HG02588 (cell line): ENCODE results near the gene NFIX.

ENCODE experiments used
- ATAC-seq: cut with Tn5 transposase; IDR thresholded peaks from one replicate; pipeline ENCODE4 v1.9.1; 2021; ENCODE audit warnings: mild to moderate bottlenecking, moderate library complexity; ENCODE audit not compliant: unreplicated experiment

The NFIX gene

DNA sequence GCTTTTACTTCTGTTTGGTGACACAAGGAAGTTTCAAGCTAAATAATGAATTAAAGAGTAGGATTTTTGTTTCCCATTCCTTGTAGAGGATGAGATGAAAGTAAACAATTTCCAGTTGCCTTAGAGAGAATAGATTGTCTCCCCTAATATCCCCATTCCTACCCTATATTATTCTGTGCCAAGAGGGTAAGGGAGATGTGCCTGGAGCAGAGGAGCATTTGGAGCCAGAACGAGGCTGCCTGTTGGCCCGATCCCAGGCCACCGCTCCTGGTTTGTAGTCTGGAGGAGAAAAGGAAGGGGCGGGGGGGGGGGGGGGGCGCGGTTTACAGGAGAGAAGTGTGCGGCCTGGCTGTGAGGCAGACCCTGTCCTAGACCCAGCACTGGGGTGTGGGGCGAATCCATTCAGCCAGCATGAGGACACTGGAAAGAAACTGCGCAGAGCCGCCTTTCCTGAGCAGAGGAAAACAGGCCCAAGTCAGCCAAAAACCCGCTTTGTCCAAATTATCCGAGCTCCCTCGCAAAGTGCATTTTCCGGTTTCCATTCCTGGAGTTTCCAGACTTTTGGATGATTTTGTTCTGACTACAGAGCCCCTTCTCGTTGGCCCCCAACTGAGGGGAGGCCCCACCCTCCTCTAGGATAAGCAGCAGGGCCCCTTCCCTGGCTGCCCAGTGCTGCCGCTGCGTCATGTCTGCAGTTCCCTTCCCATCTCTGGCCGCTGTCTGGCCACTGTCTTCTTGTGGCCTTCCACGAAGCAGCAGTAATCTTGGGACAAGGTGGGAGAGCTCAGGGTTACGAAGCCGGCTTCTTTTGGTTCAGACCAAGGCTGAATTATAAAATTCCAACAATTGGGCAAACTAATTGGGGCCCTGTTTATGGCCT, 23.0 kb downstream of the NFIX start:
- no peak for ATAC-seq

DNA sequence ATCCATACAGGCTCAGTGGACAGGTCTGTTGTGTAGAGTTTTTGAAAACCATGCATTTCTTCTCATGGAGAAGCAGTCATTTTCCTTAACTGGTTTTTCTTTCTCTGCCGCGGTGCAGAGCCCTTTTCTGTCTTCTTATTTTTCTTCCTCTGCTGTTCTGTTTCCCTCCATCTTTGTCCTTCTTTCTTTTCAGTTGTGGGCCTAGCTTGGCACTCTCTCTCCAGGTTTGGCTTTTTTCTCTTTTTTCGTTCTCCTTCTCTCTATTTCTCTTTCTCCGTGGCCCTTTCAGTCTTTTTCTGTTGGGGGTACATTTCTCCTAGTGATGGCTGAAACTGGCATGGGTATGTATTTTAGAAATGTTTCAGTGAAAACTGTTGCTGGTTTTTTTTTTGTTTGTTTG, 24.1 kb downstream of the NFIX start:
- no peak for ATAC-seq

DNA sequence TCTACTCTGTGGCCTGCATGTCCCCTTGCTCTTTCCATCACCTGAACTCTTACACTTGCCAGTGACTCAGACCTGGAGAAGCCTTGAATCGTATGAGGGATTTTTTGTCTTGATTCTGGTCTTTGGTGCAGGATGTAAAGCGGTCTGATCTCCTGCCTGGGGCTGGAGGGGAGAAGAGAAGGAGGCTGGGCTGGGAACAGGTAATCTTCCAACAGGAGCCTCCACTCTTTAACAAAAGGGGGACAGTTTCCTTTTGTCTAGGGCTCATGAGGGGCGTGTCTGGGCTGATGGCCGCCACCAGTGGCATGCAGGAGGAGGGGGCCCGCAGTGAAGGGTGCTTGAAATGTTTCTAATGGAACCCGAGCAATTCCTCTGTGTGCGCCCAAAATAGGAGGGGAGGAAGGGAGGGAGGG, 24.7 kb downstream of the NFIX start:
- no peak for ATAC-seq

DNA sequence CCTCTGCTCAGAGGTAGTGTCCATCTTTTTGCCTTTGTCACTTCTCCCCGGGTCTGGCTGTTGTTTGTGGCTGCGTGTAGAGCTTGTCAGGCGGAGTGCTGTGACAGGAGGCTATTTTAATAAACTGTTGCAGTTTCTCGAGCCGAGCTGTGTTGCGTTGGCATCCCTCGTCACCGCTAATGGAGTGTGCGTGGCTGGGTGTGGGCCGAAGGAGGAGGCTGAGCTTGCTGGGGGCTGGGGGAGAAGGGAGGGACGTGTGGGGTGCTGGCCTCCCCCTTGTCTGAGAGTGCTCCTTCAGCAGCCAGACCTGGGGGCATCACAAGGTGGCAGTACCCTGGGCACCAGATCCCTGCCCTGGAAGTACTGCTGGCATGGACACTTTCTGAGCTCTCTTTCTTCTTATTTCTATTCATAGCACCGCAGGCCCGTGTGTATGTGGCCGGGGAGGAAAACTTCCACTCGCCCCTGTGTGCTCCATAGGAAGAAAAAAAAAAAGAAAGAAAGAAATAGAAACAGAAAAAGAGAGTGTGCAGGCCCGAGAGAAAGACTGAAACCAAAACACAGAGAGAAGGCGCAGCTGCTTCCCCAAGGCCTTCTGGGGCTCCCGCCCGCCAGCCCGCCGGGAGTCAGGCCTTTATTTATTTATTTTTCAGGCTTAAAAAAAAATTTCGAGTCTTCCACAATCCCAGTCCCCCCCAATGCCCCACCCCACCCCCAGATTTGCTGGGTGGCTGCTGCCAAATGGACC, 27.0 kb downstream of the NFIX start:
- ATAC-seq = no peak

DNA sequence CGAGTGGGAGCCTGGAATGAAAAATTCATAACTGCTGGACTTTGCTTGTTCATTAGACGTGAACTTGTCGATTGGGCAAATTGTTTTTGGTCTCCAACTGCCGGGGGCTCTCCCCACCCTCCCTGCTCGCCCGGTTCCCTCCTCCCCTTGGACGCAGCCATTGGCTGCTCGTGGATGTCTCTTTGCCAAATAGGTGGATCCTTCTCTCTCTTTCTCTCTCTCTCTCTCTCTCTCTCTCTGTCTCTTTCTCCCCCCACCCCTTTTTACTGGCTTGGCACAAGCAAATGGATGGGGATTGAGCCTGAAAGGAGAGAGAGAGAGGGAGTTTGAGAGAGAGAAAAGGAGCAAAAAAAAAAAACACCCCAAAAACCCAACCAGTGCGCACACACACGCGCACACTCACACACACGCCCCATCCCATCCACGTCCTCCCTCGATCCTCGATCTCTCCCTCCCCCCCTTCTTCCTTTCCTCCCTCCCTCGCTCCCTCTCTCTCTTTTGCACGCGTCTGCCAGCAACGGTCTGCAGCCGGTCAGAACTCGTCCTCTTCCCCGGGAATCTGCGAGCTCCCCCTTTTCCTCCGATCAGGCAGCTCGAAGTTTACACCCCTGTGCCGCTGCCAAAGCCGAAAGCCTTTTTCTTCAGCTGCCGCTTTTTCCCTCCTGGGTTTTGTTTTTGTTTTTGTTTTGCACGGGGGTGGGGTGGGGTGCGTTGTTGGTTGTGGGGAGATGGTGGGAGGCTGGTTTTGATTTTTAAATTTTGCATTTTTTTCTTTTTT, 27.8 kb downstream of the NFIX start:
- ATAC-seq = no peak

DNA sequence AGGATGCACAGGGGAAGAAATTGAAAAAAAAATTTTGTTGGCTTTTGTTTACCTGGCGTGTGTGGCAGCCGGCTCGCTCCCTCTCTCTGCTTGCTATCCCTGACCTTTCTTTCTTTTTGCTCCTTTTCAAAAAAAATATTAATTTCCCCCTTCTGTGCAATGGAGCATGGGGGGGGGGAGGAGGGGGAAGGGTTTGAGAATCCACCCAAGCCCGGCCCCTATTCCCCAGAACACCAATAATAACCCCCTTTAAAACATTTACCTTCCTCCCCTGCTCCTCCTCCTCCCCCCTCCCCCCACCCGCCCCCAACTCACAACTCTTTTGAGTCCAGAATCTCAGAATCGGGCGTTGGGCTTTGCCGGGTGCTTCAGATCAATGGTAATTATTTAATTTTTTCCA, 28.4 kb downstream of the NFIX start:
- ATAC-seq = no peak

DNA sequence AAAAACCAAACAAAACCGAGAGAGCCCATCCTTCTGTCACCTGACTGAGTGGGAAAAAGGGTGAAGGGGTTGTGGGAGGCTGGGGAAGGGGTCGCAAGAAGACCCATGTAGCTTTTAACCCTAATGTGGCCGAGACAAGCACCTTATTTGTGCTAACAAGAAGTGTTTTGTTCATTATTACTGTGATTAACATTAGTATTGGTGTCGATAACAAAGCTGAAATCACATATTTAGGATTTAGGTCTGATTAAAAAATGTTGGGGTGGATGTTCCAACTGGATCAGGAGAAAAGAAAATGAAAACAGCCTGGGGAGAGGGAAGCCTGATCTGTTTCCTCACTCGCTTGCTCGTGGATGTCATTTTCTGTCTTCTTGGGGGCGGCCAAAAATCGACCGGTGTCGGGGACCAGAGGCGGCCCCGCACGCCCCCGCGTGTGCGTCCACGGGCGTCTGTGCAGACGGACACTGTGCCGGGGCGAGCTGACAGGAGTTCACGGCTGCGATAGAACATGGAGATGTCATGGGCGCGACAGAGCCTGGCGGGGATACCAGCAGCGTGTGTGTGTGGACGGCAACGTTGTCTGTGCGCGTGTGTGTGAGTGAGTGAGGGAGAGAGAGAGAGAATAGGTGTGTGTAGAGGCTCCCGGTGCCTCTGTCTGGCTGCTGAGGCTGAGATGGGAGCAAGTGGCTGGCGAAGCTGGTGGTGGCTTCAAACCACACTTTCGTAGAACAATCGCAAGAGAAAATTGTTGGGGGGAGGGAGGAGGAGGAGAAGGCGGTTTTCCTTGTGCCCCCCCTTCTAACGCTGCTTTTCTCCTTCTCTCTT, 29.1 kb downstream of the NFIX start:
- no peak for ATAC-seq

DNA sequence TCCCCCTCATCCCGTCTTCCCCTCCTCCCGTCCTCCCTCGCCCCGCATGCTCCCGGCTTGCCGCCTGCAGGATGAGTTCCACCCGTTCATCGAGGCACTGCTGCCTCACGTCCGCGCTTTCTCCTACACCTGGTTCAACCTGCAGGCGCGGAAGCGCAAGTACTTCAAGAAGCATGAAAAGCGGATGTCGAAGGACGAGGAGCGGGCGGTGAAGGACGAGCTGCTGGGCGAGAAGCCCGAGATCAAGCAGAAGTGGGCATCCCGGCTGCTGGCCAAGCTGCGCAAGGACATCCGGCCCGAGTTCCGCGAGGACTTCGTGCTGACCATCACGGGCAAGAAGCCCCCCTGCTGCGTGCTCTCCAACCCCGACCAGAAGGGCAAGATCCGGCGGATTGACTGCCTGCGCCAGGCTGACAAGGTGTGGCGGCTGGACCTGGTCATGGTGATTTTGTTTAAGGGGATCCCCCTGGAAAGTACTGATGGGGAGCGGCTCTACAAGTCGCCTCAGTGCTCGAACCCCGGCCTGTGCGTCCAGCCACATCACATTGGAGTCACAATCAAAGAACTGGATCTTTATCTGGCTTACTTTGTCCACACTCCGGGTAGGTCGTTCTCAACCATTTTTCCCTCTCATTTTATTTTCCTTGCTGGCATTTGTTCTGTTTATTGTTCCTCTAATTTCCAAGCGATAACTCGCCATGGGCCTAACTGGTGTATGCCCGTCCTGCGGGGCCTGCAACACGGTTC, 29.8 kb downstream of the NFIX start:
- ATAC-seq = no peak

DNA sequence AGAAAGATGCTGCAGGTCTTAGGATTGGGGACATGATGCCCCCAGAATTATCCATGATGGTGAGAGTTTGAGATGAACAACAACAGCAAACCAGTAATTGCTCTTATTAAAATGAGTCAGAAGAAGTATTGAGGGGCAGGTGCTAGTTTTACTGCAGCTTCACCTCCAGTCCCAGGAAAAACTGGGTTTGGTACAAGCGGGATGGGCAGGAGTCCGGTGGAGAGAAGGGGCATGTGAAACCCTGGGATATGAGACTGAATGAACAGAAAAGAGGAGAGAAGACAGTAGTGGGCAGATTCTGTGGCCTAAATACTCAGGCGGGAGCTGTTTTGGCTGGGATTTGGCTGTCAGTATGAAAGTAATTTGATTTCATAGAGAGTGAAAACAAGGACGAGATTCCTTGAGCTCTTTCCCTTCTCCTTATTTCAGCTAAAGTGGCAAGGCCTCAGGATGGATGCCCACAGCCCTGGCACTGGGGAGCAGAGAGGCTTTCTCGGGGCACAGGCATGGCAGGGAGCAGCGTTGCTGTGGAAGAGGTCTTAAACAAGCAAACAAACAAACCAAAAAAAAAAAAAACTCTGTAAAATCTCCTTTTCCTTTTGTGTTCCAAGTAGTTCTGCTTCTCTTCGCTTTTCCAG, 30.7 kb downstream of the NFIX start:
- ATAC-seq = no peak

DNA sequence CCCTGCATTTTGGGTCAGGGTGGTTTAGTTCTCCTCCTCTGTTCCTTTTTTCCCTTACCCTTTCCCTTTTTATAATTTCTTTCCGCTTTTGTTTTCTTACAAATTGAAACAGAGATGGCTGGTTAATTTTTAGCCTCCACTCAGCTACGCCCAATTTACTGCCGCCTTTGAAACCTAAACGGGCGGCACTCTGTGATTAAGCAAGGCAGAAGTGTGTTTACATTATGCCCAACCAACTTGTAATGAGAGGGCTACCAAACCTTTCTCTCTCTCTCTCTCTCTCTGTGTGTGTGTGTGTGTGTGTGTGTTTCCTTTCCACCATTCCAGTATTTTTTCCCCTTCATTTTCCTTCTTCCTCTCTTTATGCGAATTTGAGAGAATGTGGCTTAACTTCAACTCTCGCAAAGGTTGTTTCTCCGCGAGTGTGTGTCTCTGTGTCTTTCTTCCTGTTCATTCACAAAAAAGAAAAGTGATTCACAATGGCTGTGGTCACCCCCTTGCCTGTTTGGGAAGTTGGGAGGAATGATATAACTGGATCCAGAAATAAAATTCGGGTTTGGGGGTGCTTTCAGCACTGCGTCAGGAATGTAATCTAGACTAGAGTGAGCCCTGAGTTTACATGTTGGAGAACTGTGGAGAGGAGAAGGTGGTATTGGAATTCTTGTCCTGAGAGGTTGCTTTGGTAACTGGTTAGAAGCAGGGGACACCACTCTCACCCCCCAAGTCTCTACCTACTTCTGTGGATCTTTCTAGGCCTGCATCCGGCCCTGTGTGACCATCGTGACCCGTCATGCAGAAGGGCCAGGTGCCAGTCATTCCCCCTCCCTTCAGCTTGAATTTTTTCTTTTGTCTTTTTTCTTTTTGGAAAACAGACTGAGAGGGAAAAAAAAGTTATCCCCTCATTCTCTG, 31.4 kb downstream of the NFIX start:
- no peak for ATAC-seq

DNA sequence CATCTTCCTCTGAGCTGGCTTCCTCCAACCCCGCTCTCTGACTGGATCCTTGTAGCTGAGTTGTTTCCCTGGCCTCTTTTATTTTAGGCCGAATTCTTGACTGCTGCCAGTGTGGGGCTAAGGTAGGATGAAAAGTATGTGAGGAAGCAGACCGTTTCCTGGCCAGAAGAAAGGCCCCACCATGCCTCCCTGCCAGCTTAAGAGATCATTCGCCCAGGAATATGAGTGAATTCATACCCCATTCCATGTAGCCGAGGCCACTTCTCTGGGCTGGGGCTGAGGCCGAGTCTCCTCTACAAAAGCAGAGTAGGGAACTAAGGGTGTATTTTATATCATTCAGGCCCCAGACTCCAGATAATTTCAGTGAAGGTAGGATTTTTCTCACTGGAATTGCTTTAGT, 32.3 kb downstream of the NFIX start:
- no peak for ATAC-seq

DNA sequence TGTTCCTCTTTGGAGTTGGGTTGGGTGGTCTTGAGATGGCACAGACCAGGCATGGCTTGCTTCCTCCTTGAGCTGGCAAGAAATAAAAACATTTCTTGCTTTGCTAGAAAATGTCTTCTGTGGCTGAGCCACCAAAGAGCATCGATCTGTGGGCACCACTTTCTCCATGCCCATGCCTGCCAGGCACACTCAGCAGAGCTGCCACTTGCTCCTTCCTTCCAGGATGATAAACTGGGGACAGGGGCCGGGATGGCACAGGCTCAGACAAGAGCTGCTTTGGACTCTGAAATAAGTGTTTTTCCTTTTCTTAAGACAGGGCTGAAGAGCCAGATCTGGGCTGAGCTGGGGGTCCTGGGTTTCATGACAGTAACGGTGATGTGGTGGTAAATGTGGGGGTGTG, 32.8 kb downstream of the NFIX start:
- ATAC-seq = no peak

DNA sequence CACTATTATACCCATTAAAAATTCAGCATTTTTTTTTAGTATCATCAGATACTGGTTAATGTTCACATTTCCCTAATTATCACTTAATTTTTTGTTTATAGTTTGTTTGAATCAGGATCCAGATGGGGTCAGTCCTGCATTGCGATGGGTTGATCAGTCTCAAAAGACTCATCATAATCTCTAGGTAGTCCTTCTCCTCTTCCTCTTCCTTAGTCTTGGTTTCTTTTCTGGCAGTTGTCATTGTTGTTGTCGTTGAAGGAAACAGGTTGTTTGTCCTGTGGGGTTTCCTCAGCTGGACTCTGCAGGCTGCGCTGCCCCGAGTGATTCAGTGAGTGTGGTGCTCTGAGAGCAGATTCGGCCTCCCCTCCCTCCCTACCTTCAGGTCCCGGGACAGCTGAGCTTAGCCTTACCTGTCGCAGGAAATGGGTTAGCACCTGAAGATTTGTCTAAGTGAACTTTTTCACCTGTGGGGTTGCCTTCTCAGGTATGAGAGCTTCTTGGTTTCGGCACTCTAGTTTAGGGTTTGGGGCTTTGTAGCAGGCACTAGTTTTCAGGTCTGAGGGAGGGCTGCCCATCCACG, 34.1 kb downstream of the NFIX start:
- no peak for ATAC-seq

DNA sequence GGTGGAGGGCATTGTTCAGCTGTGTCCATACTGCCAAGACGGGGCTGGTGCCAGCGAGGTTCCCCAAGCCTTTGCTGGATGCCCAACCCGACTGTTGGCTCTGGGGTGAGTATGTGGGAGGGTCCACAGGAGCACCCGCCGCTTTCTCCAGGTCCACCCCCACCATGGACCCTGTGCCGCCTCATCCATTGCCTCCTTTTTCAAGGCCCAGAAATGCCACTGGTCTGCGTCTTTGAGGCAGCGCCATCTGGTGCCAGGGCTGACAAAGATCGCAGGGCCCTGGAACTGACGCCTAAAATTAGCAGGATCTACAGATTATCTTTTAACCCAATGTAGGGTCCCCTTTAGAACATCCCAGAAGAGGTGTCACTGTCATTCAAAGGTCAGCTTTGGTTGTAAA, 34.6 kb downstream of the NFIX start:
- no peak for ATAC-seq

DNA sequence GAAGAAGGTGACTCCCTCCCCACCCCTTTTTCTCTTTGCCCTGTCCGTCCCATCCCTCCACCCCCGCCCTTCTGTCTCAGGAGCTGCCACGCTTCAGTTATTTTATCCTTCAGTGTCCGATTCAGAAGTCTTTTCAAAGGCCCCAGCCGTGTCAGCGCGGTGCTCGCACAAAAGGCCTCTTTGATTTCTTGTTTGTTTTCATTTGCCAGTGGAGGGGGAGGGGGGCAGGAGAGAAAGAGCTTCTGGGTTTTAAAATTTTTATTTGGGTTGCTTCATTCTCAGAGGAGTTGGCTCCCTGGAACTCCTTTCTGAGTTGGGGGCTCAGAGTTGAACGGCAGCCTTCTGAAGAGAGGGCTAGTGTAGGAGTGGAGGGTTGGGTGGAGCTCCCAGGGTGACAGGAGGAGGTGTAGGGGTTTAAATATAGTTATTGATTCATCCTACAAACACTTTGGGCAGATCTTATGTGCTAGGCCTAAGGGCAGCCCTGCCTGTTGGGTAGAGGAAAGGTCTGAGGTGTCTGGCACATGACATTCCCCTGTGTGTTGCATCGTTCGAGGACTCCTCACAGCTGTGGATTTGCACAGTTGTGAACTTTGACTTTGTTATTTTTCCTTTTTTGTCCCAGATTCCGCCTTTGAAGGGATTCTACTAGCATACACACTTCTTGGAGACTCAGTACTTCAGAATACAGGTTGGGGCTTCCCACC, 36.8 kb downstream of the NFIX start:
- ATAC-seq = no peak

DNA sequence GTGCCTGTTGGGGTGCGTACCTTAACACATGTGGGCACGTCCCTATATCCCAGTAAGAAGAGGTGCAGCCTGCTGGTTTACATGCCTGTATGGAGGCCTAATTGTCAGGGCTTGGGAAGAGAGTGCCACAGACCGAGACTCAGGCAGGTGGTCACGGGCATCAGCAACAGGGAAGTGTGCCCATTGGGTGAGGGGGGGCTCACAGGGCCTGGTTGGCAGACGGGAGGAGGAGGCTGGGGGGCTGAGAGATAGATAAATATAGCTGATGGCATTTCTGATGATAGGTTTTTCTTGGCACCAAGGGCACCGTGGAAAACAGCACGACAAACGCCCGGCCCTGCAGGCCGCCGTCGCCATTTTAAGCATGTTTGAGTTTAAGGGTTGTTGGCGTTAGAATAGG, 37.6 kb downstream of the NFIX start:
- ATAC-seq = no peak

DNA sequence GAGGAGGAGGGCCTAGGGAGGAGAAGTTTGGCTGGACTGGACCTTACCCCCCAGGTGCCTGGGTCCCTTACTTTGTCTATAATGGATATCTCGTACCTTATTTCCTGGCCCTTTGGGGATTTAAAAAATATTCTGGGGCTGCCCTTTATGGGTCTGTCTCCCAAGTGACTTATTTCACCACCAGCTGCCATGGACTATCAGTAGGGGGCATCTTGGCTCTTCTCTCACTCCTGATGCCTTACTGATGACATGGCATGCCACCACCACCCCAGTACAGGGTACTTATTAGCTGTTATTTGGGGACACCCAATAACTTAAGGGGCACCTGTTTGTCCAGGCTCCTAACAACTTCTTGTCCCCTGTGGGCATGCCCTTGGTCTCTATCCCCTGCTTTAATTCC, 38.0 kb downstream of the NFIX start:
- ATAC-seq = no peak
